Measurements from ENCODE around the gene TEK.

Gene TEK

DNA sequence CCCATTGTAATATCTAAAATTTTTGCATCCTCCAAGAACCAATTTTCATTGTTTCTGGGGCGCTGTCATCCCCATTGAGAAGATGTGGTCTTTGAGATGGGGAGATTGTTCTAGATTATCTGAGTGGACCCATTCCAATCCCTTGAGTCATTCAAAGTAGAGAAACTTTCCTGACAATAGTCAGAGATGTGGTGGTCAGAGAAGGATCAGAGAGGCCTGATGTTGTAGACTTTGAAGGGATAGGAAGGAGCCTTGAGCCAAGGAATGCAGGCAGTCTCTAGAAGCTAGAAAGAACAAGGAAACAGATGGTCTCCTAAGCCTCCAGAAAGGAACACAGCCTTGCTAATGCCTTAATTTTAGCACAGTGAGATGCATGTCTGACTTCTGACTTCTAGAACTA, 80.4 kb downstream of the TEK start:
- Histone ChIP-seq H3K27ac (ENCODE audit: low read depth, low read length) (no peak overlapping the region), H3K4me1 (ENCODE audit: control insufficient read depth in 1 of 2, insufficient read depth in 2 of 2, low read length in 2 of 2) (no peaks in the 10 kb centered on the region), H3K4me3 (ENCODE audit: low read depth in 1 of 2, low read length in 2 of 2) (no peak overlapping the region), H3K9ac (ENCODE audit: low read depth in 1 of 2, low read length in 2 of 2) (no peak overlapping the region), H3K36me3 (ENCODE audit: control insufficient read depth in 1 of 2, insufficient read depth in 2 of 2, low read length in 2 of 2) (no peaks in the 10 kb centered on the region), H3K9me3 (ENCODE audit: control insufficient read depth in 1 of 2, low read length in 2 of 2) (no peaks in the 10 kb centered on the region), H3K27me3 (ENCODE audit: control insufficient read depth in 1 of 2, insufficient read depth in 2 of 2, low read length in 2 of 2) (peaks cover 0 to 3% of the 10 kb centered on the region in 2 donors)

GRCh38 chr9:27192291-27192960, 83.4 kb downstream of the TEK start:
- Histone ChIP-seq H3K36me3 (ENCODE audit: control insufficient read depth in 1 of 2, insufficient read depth in 2 of 2, low read length in 2 of 2) (no peaks in the 10 kb centered on the region), H3K27me3 (ENCODE audit: control insufficient read depth in 1 of 2, insufficient read depth in 2 of 2, low read length in 2 of 2) (peaks cover 0 to 3% of the 10 kb centered on the region in 2 donors), H3K27ac (ENCODE audit: low read depth, low read length) (no peak overlapping the region), H3K4me1 (ENCODE audit: control insufficient read depth in 1 of 2, insufficient read depth in 2 of 2, low read length in 2 of 2) (no peaks in the 10 kb centered on the region), H3K9ac (ENCODE audit: low read depth in 1 of 2, low read length in 2 of 2) (no peak overlapping the region), H3K4me3 (ENCODE audit: low read depth in 1 of 2, low read length in 2 of 2) (no peak overlapping the region), H3K9me3 (ENCODE audit: control insufficient read depth in 1 of 2, low read length in 2 of 2) (no peaks in the 10 kb centered on the region)

DNA sequence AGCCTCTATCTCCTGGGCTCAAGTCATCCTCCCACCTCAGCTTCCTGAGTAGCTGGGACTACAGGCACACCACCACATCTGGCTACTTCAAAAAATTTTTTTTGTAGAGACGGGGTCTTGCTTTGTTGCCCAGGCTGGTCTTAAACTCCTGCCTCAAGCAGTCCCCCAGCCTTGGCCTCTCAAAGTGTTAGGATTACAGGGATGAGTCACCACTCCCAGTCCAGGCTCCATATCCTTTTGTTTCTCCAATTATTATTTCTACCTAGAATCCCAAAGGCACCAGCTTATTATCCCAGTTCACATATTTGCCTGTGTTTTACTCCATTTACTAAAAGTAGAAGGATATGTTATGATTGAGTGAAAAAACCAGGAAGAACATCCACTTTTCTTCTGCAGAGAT, 84.9 kb downstream of the TEK start:
- Histone ChIP-seq H3K27ac (ENCODE audit: low read depth, low read length) (no peak overlapping the region), H3K36me3 (ENCODE audit: control insufficient read depth in 1 of 2, insufficient read depth in 2 of 2, low read length in 2 of 2) (no peaks in the 10 kb centered on the region), H3K4me3 (ENCODE audit: low read depth in 1 of 2, low read length in 2 of 2) (no peak overlapping the region), H3K4me1 (ENCODE audit: control insufficient read depth in 1 of 2, insufficient read depth in 2 of 2, low read length in 2 of 2) (no peaks in the 10 kb centered on the region), H3K9me3 (ENCODE audit: control insufficient read depth in 1 of 2, low read length in 2 of 2) (no peaks in the 10 kb centered on the region), H3K9ac (ENCODE audit: low read depth in 1 of 2, low read length in 2 of 2) (no peak overlapping the region), H3K27me3 (ENCODE audit: control insufficient read depth in 1 of 2, insufficient read depth in 2 of 2, low read length in 2 of 2) (no peaks in the 10 kb centered on the region)

GRCh38 chr9:27194401-27195091, 85.5 kb downstream of the TEK start:
- H3K36me3 ChIP-seq (ENCODE audit: control insufficient read depth in 1 of 2, insufficient read depth in 2 of 2, low read length in 2 of 2), result no peaks in the 10 kb centered on the region
- no peaks in the 10 kb centered on the region for H3K27me3 ChIP-seq (ENCODE audit: control insufficient read depth in 1 of 2, insufficient read depth in 2 of 2, low read length in 2 of 2)
- no peaks in the 10 kb centered on the region for H3K9me3 ChIP-seq (ENCODE audit: control insufficient read depth in 1 of 2, low read length in 2 of 2)
- no peaks in the 10 kb centered on the region for H3K4me1 ChIP-seq (ENCODE audit: control insufficient read depth in 1 of 2, insufficient read depth in 2 of 2, low read length in 2 of 2)
- H3K27ac ChIP-seq (ENCODE audit: low read depth, low read length), result no peak overlapping the region
- no peak overlapping the region for H3K9ac ChIP-seq (ENCODE audit: low read depth in 1 of 2, low read length in 2 of 2)
- no peak overlapping the region for H3K4me3 ChIP-seq (ENCODE audit: low read depth in 1 of 2, low read length in 2 of 2)

DNA sequence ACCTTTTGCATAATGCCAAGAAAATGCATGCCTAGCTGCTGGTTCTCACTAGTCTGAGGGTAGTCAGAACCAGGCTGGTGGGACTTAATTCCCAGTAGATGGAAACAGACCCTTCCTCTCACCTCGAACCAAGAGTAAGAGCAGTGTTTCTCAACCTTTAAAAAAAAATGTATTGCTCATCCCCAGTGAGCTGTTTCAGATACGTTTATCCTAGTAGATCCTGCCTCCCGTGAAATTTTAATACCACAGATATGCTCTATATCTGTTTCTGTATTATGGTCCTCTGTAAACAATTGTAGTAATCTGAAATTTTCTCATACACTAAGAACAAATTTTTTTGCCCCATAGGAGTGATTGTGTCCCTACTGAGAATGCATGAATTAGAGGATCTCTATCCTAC, 86.2 kb downstream of the TEK start:
- Histone ChIP-seq H3K9ac (ENCODE audit: low read depth in 1 of 2, low read length in 2 of 2) (no peak overlapping the region), H3K27me3 (ENCODE audit: control insufficient read depth in 1 of 2, insufficient read depth in 2 of 2, low read length in 2 of 2) (no peaks in the 10 kb centered on the region), H3K4me3 (ENCODE audit: low read depth in 1 of 2, low read length in 2 of 2) (no peak overlapping the region), H3K9me3 (ENCODE audit: control insufficient read depth in 1 of 2, low read length in 2 of 2) (no peaks in the 10 kb centered on the region), H3K36me3 (ENCODE audit: control insufficient read depth in 1 of 2, insufficient read depth in 2 of 2, low read length in 2 of 2) (no peaks in the 10 kb centered on the region), H3K4me1 (ENCODE audit: control insufficient read depth in 1 of 2, insufficient read depth in 2 of 2, low read length in 2 of 2) (no peaks in the 10 kb centered on the region), H3K27ac (ENCODE audit: low read depth, low read length) (no peak overlapping the region)

GRCh38 chr9:27196383-27196782, 87.4 kb downstream of the TEK start:
- Histone ChIP-seq H3K36me3 (ENCODE audit: control insufficient read depth in 1 of 2, insufficient read depth in 2 of 2, low read length in 2 of 2) (no peaks in the 10 kb centered on the region), H3K27ac (ENCODE audit: low read depth, low read length) (no peak overlapping the region), H3K27me3 (ENCODE audit: control insufficient read depth in 1 of 2, insufficient read depth in 2 of 2, low read length in 2 of 2) (no peaks in the 10 kb centered on the region), H3K4me1 (ENCODE audit: control insufficient read depth in 1 of 2, insufficient read depth in 2 of 2, low read length in 2 of 2) (no peaks in the 10 kb centered on the region), H3K4me3 (ENCODE audit: low read depth in 1 of 2, low read length in 2 of 2) (no peak overlapping the region), H3K9ac (ENCODE audit: low read depth in 1 of 2, low read length in 2 of 2) (no peak overlapping the region), H3K9me3 (ENCODE audit: control insufficient read depth in 1 of 2, low read length in 2 of 2) (no peaks in the 10 kb centered on the region)

- no peak overlapping the region for H3K27ac ChIP-seq (ENCODE audit: low read depth, low read length)
- H3K27me3 ChIP-seq (ENCODE audit: control insufficient read depth in 1 of 2, insufficient read depth in 2 of 2, low read length in 2 of 2), result no peaks in the 10 kb centered on the region
- H3K4me3 ChIP-seq (ENCODE audit: low read depth in 1 of 2, low read length in 2 of 2), result no peak overlapping the region
- no peaks in the 10 kb centered on the region for H3K4me1 ChIP-seq (ENCODE audit: control insufficient read depth in 1 of 2, insufficient read depth in 2 of 2, low read length in 2 of 2)
- no peaks in the 10 kb centered on the region for H3K36me3 ChIP-seq (ENCODE audit: control insufficient read depth in 1 of 2, insufficient read depth in 2 of 2, low read length in 2 of 2)
- no peaks in the 10 kb centered on the region for H3K9me3 ChIP-seq (ENCODE audit: control insufficient read depth in 1 of 2, low read length in 2 of 2)
- H3K9ac ChIP-seq (ENCODE audit: low read depth in 1 of 2, low read length in 2 of 2), result no peak overlapping the region
These were observed 89.2 kb downstream of the TEK start for GRCh38 chr9:27198190-27198589.

- no peaks in the 10 kb centered on the region for H3K4me1 ChIP-seq (ENCODE audit: control insufficient read depth in 1 of 2, insufficient read depth in 2 of 2, low read length in 2 of 2)
- H3K27me3 ChIP-seq (ENCODE audit: control insufficient read depth in 1 of 2, insufficient read depth in 2 of 2, low read length in 2 of 2), result no peaks in the 10 kb centered on the region
- H3K36me3 ChIP-seq (ENCODE audit: control insufficient read depth in 1 of 2, insufficient read depth in 2 of 2, low read length in 2 of 2), result no peaks in the 10 kb centered on the region
- H3K27ac ChIP-seq (ENCODE audit: low read depth, low read length), result no peak overlapping the region
- no peaks in the 10 kb centered on the region for H3K9me3 ChIP-seq (ENCODE audit: control insufficient read depth in 1 of 2, low read length in 2 of 2)
- H3K9ac ChIP-seq (ENCODE audit: low read depth in 1 of 2, low read length in 2 of 2), result no peak overlapping the region
- H3K4me3 ChIP-seq (ENCODE audit: low read depth in 1 of 2, low read length in 2 of 2), result no peak overlapping the region
These were observed 93.0 kb downstream of the TEK start for GRCh38 chr9:27202056-27202455.

DNA sequence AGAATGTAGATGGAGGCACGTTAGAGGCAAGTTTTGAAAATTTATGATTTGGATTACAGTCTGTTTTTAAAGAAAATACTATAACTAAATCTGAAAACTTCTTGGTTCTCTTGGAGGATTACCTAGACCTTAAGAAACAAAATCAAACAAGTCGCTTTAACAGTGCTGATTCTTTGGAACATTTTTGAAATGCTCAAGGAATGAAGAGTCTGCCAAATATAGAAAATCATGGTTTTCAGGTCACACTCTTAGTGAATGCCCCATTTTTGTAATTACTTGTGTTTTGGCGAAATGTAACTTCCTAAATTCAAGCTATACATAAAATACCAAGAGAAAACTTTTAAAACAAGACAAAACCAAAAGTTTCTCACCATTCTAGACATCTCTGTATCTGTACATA, 94.8 kb downstream of the TEK start:
- H3K4me1 ChIP-seq (ENCODE audit: control insufficient read depth in 1 of 2, insufficient read depth in 2 of 2, low read length in 2 of 2), result no peaks in the 10 kb centered on the region
- no peaks in the 10 kb centered on the region for H3K9me3 ChIP-seq (ENCODE audit: control insufficient read depth in 1 of 2, low read length in 2 of 2)
- no peak overlapping the region for H3K4me3 ChIP-seq (ENCODE audit: low read depth in 1 of 2, low read length in 2 of 2)
- H3K27me3 ChIP-seq (ENCODE audit: control insufficient read depth in 1 of 2, insufficient read depth in 2 of 2, low read length in 2 of 2), result no peaks in the 10 kb centered on the region
- H3K27ac ChIP-seq (ENCODE audit: low read depth, low read length), result no peak overlapping the region
- H3K36me3 ChIP-seq (ENCODE audit: control insufficient read depth in 1 of 2, insufficient read depth in 2 of 2, low read length in 2 of 2), result no peaks in the 10 kb centered on the region
- H3K9ac ChIP-seq (ENCODE audit: low read depth in 1 of 2, low read length in 2 of 2), result no peak overlapping the region

DNA sequence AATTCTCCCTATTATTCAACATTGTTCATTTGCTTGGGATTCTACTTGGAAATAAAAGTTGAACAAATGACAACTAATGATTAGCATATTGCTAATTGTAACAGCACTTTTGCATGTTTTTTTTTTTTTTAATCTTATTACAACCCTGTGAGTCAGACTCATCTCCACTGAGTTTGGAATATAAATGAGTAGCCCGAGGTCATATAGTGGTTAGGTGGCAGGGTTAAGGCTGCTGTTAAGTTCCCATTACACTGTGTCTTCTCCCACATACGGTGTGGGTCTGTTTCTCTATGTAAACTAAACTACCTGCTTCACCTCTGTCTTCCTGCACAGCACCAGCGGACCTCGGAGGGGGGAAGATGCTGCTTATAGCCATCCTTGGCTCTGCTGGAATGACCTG, 95.6 kb downstream of the TEK start:
- no peaks in the 10 kb centered on the region for H3K27me3 ChIP-seq (ENCODE audit: control insufficient read depth in 1 of 2, insufficient read depth in 2 of 2, low read length in 2 of 2)
- no peak overlapping the region for H3K4me3 ChIP-seq (ENCODE audit: low read depth in 1 of 2, low read length in 2 of 2)
- no peak overlapping the region for H3K27ac ChIP-seq (ENCODE audit: low read depth, low read length)
- no peaks in the 10 kb centered on the region for H3K4me1 ChIP-seq (ENCODE audit: control insufficient read depth in 1 of 2, insufficient read depth in 2 of 2, low read length in 2 of 2)
- H3K9me3 ChIP-seq (ENCODE audit: control insufficient read depth in 1 of 2, low read length in 2 of 2), result no peaks in the 10 kb centered on the region
- no peak overlapping the region for H3K9ac ChIP-seq (ENCODE audit: low read depth in 1 of 2, low read length in 2 of 2)
- no peaks in the 10 kb centered on the region for H3K36me3 ChIP-seq (ENCODE audit: control insufficient read depth in 1 of 2, insufficient read depth in 2 of 2, low read length in 2 of 2)
